Hepatic stellate cell (primary cell): ENCODE results near the gene AUTS2.

Experiments used
- DNase-seq: peaks from one replicate; pipeline ENCODE4 v3.0.0; 2011; ENCODE audit warnings: low spot score

The AUTS2 gene

GRCh38 chr7:70504254-70504653 is 906.0 kb downstream of the AUTS2 start:
- no peak for DNase-seq

DNA sequence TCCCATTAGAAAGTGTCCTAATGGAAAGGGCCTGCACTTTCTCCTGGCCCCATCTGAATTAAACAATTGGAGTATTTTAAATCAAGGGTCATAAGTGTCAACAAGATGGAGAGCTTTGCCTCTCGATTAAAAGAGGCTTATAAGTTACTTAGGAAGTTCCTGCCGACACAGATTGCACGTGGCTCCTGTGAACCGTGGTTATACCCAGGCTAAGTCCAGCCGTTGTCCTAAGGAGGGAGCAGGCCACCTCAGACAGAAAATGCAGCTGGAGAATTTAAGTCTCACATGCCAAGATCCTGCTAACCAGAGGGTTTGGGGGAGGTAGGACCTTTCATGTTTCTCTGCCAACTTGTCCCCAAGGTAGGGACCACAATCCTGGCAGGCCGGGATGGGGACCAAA is 907.2 kb downstream of the AUTS2 start:
- DNase-seq = no peak

GRCh38 chr7:70505886-70506285 is 907.6 kb downstream of the AUTS2 start:
- DNase-seq = no peak

DNA sequence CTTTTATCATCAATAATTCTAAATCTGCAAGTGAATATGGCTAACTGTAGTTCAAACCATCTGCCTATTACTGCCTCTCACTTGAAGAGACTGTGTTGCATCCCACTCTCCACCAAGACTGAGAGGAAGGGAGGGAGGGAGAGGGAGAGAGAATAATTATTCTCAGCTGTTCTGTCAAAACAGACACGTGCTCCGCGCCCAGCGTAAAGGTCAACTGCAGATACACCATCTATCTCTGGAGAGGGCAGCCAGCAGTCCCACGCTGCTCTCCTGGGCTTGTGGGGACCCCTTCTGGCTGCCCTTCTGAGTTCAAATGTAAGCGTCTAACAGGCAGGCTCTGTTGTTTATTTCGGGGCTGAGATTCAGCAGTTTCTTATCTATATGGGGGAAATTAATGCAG is 908.2 kb downstream of the AUTS2 start:
- no peak for DNase-seq

DNA sequence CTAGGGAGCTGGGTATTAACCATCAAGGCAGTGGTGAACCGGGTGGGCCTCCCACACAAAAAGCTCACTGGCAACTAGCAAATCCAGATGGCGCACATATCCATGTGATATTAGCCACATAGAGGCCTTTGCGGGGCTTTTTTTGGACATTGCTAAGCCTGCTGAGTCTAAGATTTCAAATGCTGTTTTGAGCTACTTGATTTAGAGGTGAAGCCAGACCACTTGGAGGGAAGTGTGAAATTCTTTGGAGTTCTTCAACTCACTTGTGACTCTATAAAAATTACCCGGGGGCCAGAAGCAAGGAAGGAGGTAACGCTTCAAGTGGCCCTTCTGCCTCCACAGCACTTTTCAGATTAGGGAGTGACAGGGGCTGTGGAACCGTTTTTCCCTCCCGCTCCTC is 913.9 kb downstream of the AUTS2 start:
- DNase-seq = no peak

- DNase-seq = no peak
Observed at GRCh38 chr7:70512761-70513160, 914.5 kb downstream of the AUTS2 start.

DNA sequence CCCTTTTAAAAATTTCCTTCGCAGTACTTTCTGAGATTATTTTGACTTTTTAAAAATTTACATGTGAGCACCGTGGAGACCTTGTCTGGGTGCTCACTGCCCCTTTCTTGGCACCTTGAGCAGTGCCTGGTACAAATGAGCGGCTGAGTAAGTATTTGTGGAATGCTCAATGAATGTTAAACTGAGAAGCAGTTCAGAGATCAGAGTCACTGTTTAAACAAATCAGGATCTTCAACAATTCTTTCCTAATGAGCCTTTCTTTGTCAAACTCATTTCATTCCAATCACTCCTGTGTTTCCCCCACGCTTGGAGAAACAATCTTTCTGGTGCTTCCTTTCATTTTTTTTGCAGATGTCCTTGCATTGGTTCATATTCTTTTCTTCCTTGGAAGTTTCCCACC is 922.3 kb downstream of the AUTS2 start:
- DNase-seq = no peak

DNA sequence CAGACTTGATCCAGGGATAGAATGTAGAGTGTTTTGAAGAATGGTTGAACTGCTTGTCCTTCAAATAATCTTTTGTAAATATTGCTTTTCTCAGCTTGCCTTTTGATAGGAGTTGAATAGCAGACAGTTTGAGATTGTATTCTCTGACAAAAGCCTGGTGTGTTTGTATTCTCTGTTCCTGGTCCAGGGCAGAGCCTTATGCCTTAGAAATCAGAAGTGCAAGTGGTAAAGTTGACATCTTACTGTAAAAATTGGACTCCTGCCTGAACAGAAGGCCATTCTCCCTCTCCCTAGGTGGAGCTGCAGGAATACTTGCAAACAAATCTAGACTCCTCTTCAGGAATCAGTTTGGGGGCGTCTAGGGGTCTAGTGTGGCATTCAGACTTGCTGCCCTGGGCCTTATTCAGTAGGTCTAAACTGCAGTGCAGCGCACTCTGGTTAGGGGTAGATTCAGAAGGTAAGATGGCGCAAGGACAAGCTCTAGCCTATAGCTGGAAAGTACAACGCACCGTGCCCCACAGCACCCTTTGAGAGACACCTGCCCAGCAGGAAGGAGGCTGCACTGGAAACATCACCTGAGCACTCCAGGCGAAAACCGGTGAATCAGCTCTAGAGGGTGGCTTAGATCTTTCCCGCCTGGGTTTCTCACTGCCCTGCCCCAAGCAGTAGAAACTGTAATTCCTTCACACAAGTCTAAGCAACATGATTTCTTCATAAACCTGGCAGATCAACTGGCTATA is 925.1 kb downstream of the AUTS2 start:
- DNase-seq = no peak

DNA sequence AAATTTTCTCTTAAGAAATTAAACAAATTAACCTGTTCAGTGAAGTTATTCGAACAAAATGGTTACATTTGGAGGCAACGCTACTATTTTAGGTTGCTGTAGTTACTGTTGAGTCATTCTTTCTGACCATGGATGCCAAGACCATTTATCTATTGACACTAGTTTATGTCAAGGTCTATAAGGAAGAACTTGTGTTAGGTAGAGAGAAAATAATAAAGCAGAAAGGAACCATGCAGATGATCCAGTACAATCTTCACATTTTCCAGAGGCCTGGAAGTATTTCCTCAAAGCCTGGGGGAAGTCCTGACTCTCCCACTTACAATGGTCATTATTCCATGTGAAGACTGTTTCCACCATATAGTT is 925.7 kb downstream of the AUTS2 start:
- DNase-seq = no peak

GRCh38 chr7:70525991-70526390 is 927.7 kb downstream of the AUTS2 start:
- DNase-seq = no peak

- no peak for DNase-seq
Observed at GRCh38 chr7:70527520-70528115, 929.3 kb downstream of the AUTS2 start.

GRCh38 chr7:70529436-70529835 is 931.2 kb downstream of the AUTS2 start:
- DNase-seq = no peak

- DNase-seq = no peak
Observed at GRCh38 chr7:70529914-70530585, 931.8 kb downstream of the AUTS2 start.

- no peak for DNase-seq
Observed at GRCh38 chr7:70533614-70534013, 935.3 kb downstream of the AUTS2 start.

DNA sequence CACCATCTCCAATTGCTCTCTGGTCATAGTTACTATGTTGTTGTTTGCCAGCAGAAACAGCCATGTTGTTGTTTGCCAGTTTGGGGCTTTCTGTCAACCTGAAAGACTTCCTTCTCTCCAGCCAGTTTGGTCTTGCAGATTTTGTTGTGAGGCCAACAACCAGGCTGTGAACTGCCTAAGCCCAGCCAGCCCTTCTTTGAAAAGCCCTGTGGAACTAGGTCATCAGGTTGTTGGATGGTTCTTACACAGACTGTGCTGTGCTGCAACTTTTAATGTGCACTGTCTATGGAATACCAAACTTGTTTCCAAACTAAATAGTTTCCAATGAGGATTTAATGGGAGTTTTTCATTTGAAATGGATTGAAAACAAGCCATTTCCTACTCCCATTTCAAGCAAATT is 940.9 kb downstream of the AUTS2 start:
- DNase-seq = no peak

DNA sequence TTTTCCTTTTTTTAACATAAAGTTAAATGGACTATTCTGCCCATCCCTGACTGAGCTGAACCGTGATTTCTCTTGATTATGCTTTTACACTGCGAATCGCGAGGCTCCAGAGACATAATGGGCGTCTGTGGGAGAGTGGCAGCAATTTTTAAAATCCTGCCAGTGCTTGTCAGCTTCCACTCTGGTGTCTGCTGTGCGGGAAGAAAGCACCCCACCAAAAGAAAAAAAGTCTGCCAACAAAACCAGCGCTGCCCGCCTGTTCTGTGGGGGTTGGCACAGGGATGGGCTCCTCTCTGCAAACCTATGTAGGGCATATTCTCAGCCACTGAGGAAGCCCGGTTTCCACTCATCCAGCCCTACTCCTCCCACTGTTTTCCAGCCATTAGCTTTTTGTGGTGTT is 941.3 kb downstream of the AUTS2 start:
- no peak for DNase-seq

DNA sequence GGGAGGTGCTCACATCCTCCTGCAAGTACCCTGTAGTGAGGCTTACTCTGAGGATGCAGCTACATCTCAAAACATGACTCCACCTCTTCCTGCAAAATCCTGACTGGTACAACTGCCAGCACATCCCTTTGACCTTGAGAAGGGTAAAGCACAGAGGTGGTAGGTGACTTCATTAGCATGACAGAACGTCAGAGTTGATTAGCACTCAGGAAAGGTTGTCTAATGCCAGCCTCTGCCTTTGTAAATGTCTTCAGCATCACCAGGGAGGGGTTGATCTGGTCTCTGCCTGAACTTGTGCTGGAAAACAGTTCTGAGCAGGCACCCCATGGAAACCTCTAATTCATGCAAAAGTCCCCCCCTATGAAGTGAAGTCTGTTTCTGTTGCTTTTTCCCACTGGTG is 942.4 kb downstream of the AUTS2 start:
- DNase-seq = no peak

DNA sequence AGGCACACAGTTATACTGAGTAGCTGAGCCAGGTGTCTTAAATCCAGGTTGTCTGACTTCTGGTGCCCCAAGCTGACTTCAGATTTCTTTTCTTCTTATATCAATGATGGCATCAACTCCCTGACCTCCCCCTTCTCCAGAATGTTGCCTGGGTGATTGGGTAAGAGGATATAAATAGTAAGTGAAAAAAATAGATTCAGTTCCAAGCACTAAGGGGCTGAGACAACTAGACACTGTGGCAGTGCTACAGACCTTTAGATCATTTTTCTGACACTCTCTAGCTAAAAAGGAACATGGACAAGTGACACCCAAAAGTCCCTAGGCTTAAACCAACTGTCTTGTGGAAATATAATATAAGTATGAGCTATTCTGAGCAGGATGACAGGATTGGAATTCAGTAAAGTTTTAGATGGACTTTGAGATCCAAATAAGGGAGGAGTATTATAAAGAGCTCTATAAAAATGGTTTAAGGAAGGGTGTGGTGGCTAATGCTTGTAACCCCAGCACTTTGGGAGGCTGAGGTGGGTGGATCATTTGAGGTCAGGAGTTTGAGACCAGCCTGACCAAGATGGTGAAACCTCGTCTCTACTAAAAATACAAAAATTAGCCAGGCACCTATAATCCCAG is 944.6 kb downstream of the AUTS2 start:
- no peak for DNase-seq

DNA sequence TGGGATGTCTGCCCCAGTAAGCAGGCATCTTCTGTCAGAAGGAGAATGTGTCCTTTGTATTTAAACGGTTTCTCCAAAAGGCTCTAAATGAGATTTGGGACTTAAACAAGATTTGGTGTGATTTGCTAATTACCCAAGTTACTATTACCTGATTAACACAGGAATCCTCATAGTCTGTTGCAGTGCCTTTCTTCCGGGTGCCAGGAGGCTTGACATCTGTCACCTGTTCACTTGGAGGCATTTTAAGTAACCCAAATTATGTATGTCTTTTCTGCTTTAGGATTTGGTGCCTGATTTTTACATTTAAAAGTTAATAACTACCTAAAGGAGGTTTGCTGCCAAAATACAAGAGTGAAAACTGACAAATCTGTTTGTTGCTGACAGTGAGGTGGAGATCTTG is 945.7 kb downstream of the AUTS2 start:
- no peak for DNase-seq

- no peak for DNase-seq
Observed at GRCh38 chr7:70545214-70545613, 946.9 kb downstream of the AUTS2 start.

DNA sequence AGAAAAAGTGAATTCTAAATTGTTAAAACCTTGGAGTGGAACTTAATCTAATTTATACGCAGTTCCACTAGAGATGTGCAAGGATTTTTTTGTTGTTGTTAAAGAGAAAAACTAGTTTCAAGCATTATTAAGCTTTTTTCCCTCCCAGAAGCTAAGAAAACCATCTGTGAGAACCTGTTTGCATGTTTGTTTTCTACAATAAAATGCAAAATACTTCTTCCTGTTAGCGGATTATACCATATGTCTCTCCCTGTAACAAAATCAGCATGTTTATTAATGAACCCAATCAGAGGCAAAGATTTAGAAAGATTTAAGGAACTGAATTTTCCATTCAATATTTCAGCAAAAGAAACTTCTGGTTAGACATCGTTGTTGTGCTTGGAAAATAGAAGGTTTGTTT is 953.9 kb downstream of the AUTS2 start:
- DNase-seq = no peak

GRCh38 chr7:70553364-70553763 is 955.1 kb downstream of the AUTS2 start:
- DNase-seq = no peak

DNA sequence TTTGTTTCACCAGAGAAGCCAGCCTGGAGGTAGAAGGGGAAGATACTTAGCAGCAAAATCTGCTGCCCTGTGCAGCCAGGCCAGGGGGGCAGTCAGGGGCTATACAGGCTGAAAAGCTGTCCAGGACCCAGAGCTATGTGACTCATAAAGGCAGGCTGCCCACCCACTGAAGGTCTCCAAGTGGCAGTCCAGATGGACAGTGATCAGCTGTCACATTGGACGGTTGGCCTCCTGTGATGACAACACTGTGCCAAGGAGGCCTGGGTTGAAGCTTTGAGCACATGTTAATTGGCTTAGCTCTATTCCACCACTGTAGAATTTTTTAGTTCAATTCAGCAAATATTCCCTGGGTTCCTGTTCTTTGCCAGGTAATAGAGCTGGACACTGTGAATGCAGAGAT is 956.4 kb downstream of the AUTS2 start:
- DNase-seq = no peak
